Spleen (tissue), 7 donors: ENCODE data around the gene CALY.

Experiments
- CTCF ChIP-seq, 11 experiments: fragments of 200-600 bp in 7 of 11; fragments of 450-650 bp in 4 of 11; sonication (generic) in 4 of 11; IDR thresholded peaks in 8 of 11; conservative IDR thresholded peaks in 3 of 11; 1 replicate in 7 of 11; 2 replicates in 4 of 11; pipeline versions ENCODE4 v1.4.0 to v1.8.0; 2016 to 2021; ENCODE audit warnings: antibody characterized with exemption in 11 of 11, inconsistent platforms in 4 of 11, mild to moderate bottlenecking in 1 of 11
- POLR2A ChIP-seq, 3 donors: fragments of 450-650 bp; IDR thresholded peaks; one replicate each; pipeline ENCODE4 v1.5.1; 2017; ENCODE audit warnings: antibody characterized with exemption in 3 of 3, mild to moderate bottlenecking in 1 of 3
- POLR2AphosphoS5 ChIP-seq, 3 donors: sonication (generic); formaldehyde crosslinking; IDR thresholded peaks; one replicate each; pipeline ENCODE4 v1.5.1; 2017; ENCODE audit warnings: antibody characterized with exemption in 3 of 3
- donor health status: DM: no; HTN: no; CAD: no; lungs with moderate emphysema.
- donor health status: DM: no; HTN: no; CAD: no.
- donor health status: DM: no; HTN: no; CAD: no.

DNA sequence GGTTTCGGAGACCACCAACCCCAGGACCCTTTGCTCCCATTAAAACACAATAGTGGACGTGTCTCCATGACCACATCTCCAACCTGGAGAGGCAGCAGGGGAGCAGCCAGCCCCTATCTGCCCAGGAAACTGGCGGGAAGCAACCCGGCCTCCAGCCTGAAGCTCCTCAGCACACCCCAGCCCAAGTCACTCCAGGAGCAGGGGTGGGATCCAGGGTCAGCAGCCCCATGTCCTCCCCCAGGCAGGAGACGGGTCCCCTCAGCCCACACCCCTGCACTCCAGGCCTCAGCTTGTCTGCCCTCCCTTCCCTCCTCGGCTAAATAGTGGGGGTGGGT, 60.6 kb downstream of the CALY start:
- no peak for TF ChIP-seq POLR2A (IDR thresholded peaks at IDR 0.05)
- no peak for TF ChIP-seq CTCF (IDR thresholded peaks at IDR 0.05 in 8 of 11, conservative IDR thresholded peaks at IDR 0.05 in 3 of 11)
- no peak for TF ChIP-seq POLR2AphosphoS5 (IDR thresholded peaks at IDR 0.05)
